Loucy (cell line): ENCODE measurements around the gene CTDSPL.

ENCODE experiments used
- H2AFZ ChIP-seq: fragments of 200-600 bp; sonication (generic); 2 replicates; pipeline ENCODE4 v1.6.0; 2016; ENCODE audit warnings: antibody characterized with exemption, mild to moderate bottlenecking, low read length, moderate library complexity
- H3F3A ChIP-seq: fragments of 200-600 bp; 2 replicates; pipeline ENCODE4 v1.6.0; 2016; ENCODE audit warnings: antibody characterized with exemption, low read depth, mild to moderate bottlenecking
- H3K27me3 ChIP-seq: fragments of 200-600 bp; sonication (generic); 2 replicates; pipeline ENCODE4 v1.6.1; 2014; ENCODE audit warnings: low read length, mild to moderate bottlenecking; ENCODE audit not compliant: insufficient read depth, poor library complexity, severe bottlenecking
- H3K36me3 ChIP-seq: fragments of 200-600 bp; sonication (generic); 2 replicates; pipeline ENCODE4 v1.6.1; 2016; ENCODE audit warnings: low read length; ENCODE audit not compliant: insufficient read depth
- H3K4me1 ChIP-seq: fragments of 200-600 bp; sonication (generic); 2 replicates; pipeline ENCODE4 v1.5.1; 2014; ENCODE audit warnings: low read length, mild to moderate bottlenecking; ENCODE audit not compliant: insufficient read depth, poor library complexity, severe bottlenecking
- H3K4me2 ChIP-seq: fragments of 200-600 bp; sonication (generic); 2 replicates; pipeline ENCODE4 v1.6.0; 2014; ENCODE audit warnings: antibody characterized with exemption, low read length, low read depth, mild to moderate bottlenecking; ENCODE audit not compliant: poor library complexity, severe bottlenecking
- H3K4me3 ChIP-seq: fragments of 200-600 bp; sonication (generic); 2 replicates; pipeline ENCODE4 v1.5.1; 2014; ENCODE audit warnings: low read length, mild to moderate bottlenecking, mixed read lengths; ENCODE audit not compliant: poor library complexity, severe bottlenecking
- H3K79me2 ChIP-seq: fragments of 200-600 bp; sonication (generic); 2 replicates; pipeline ENCODE4 v1.6.1; 2014; ENCODE audit warnings: low read length; ENCODE audit not compliant: insufficient read depth
- H3K9ac ChIP-seq: fragments of 200-600 bp; sonication (generic); 2 replicates; pipeline ENCODE4 v1.6.0; 2014; ENCODE audit warnings: mild to moderate bottlenecking, low read depth, low read length, moderate library complexity; ENCODE audit not compliant: poor library complexity, severe bottlenecking
- H3K9me2 ChIP-seq: fragments of 200-600 bp; sonication (generic); replicated peaks from 2 replicates; pipeline ENCODE4 v1.6.1; 2016; ENCODE audit warnings: low read depth, low read length, mixed read lengths
- H3K9me3 ChIP-seq: fragments of 200-600 bp; sonication (generic); 2 replicates; pipeline ENCODE4 v1.6.1; 2014; ENCODE audit warnings: mild to moderate bottlenecking, antibody characterized with exemption, low read length, low read depth; ENCODE audit not compliant: insufficient read depth
- H4K20me1 ChIP-seq: fragments of 200-600 bp; sonication (generic); 2 replicates; pipeline ENCODE4 v1.6.0; 2014; ENCODE audit warnings: antibody characterized with exemption, low read length, mild to moderate bottlenecking; ENCODE audit not compliant: insufficient read depth, poor library complexity, severe bottlenecking
- EZH2phosphoT487 ChIP-seq: fragments of 200-600 bp; IDR thresholded peaks from 2 replicates; pipeline ENCODE4 v1.6.1; 2018; ENCODE audit warnings: antibody characterized with exemption, mild to moderate bottlenecking, moderate library complexity, borderline replicate concordance
- TF ChIP-seq, protein P1 (sequence below): fragments of 200-600 bp; sonication (generic); conservative IDR thresholded peaks from 2 replicates; pipeline ENCODE4 v1.5.1; 2014; ENCODE audit warnings: mild to moderate bottlenecking, antibody characterized with exemption, low read length

CTDSPL gene

DNA sequence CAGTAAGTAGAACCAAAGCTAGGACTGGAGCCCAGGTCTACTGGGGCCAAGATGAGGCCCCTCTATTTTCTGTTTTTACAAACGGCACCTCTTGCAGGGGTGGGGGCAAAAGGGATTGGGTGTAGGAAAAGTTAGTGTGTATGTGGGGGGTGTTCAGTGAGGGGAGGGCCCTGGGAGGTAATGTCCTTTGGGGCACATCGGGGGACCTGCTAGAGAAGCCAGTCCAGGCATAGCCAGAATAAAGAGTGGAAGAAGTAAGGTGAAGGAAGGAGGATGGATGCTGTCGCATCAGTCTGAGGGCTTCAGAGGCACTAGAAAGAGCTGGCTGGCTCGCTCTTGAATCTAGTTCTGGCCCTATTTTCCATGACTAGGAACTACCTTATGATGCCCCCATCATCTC, 165.2 kb downstream of the CTDSPL start:
- H3K27me3 ChIP-seq: no peaks in the 10 kb centered on the region
- H3K9me2 ChIP-seq: no peaks in the 10 kb centered on the region
- no peak for TF ChIP-seq EZH2phosphoT487
- TF ChIP-seq, protein P1, sequence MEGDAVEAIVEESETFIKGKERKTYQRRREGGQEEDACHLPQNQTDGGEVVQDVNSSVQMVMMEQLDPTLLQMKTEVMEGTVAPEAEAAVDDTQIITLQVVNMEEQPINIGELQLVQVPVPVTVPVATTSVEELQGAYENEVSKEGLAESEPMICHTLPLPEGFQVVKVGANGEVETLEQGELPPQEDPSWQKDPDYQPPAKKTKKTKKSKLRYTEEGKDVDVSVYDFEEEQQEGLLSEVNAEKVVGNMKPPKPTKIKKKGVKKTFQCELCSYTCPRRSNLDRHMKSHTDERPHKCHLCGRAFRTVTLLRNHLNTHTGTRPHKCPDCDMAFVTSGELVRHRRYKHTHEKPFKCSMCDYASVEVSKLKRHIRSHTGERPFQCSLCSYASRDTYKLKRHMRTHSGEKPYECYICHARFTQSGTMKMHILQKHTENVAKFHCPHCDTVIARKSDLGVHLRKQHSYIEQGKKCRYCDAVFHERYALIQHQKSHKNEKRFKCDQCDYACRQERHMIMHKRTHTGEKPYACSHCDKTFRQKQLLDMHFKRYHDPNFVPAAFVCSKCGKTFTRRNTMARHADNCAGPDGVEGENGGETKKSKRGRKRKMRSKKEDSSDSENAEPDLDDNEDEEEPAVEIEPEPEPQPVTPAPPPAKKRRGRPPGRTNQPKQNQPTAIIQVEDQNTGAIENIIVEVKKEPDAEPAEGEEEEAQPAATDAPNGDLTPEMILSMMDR: no peak
- H4K20me1 ChIP-seq: no peaks in the 10 kb centered on the region
- no peaks in the 10 kb centered on the region for H3K36me3 ChIP-seq
- H3K9me3 ChIP-seq: no peaks in the 10 kb centered on the region
- H3K79me2 ChIP-seq: no peaks in the 10 kb centered on the region
- H3K4me1 ChIP-seq: peaks cover 16% of the 10 kb centered on the region
- no peak overlapping the region for H3K4me3 ChIP-seq
- no peaks in the 10 kb centered on the region for H3F3A ChIP-seq
- H3K9ac ChIP-seq: no peak overlapping the region
- H2AFZ ChIP-seq: no peak overlapping the region
- no peak overlapping the region for H3K4me2 ChIP-seq

DNA sequence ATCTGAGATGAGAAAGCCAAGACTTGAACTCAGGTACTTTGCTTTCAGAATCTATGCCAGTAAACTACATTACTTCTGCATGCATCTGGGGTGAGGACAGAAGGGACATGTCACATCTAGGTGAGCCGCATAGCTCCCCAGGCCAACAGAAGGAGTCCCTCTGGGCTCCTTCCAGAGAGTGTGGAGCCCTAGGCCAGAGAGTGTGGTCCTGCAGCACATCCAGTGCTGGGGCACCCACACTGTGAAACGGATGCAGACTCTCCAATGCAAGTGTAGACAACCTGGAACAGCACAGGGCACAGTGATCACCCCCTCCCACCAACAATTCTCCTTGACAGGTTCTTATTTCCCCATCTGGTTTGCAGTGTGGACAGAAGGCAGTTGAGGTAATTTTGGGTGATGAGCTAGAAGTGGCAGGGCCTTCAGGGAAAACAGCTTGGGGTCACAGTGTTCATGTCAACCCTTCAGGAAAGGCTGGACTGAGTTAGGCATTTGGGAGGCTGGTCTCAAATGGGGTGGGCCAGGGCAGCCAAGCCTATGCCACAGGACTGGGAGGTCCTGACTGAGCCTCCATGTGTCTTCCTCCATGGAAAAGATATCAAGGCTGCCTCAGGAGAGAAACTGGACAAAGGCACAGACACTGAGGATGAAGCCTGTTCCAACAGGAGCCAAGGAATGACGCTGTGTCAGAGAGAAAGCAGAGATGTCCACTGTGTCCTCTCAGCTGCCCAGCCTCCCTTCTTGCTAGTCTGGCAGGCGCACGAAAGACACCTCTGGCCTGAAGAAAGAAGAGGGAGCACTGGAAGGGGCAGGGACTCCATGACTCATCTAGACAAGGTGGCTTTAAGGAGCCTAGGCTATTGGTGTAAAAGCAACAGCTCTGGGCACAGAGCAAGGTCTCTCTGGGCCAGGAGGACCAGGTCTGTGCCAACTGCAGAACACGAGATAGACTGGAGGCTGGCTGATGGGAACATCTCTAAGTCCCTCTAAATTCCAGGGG, 166.1 kb downstream of the CTDSPL start:
- Histone ChIP-seq H3K4me1 (peaks cover 16% of the 10 kb centered on the region), H4K20me1 (no peaks in the 10 kb centered on the region), H3K27me3 (no peaks in the 10 kb centered on the region), H3K4me2 (no peak overlapping the region), H3K9me2 (no peaks in the 10 kb centered on the region), H3K4me3 (no peak overlapping the region), H3K9me3 (no peaks in the 10 kb centered on the region), H3F3A (no peaks in the 10 kb centered on the region), H2AFZ (no peak overlapping the region), H3K36me3 (no peaks in the 10 kb centered on the region), H3K9ac (no peak overlapping the region), H3K79me2 (no peaks in the 10 kb centered on the region)
- TF ChIP-seq, protein P1: no peak
- TF ChIP-seq EZH2phosphoT487: no peak

DNA sequence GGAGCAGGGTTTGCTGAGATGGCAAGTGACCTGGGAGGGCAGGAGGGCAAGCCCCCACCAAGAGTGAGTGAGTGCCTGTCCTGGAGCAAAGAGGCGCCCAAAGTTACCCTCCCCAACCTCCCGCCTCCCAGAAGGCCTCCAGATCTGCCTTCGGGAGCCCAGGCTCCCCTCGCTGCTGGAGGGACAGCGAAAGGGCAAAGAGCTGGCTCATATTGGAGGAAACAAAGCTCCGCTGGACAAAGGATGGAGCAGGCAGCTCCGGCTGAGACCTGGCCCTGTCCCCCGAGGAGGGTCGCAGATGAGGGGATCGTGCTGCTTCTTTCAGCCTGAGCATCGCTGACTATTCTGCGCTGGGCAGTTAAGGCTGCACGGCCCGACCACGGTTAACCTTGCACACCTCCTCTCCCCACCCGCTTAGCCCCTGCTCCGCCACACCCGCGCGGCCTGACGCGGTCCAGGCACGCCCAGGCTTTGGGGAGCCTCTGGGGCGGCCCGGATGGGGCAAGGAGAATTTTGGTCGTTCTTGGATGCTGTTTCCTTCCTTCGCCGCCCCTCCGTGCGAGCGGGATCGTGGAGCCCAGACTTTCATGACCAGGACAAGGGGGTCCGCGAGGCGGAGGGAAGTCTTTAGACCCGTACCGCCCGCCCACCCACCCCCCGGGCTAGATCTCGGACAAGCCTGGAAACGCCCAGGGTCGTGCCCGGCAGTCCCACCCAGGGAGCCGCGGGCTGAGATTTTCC, 167.1 kb downstream of the CTDSPL start:
- Histone ChIP-seq H3K9ac (no peak overlapping the region), H3K9me2 (no peaks in the 10 kb centered on the region), H2AFZ (no peak overlapping the region), H4K20me1 (no peaks in the 10 kb centered on the region), H3K4me3 (no peak overlapping the region), H3K36me3 (no peaks in the 10 kb centered on the region), H3K27me3 (no peaks in the 10 kb centered on the region), H3K9me3 (no peaks in the 10 kb centered on the region), H3K4me2 (no peak overlapping the region), H3K79me2 (no peaks in the 10 kb centered on the region), H3K4me1 (peaks cover 10% of the 10 kb centered on the region), H3F3A (no peaks in the 10 kb centered on the region)
- no peak for TF ChIP-seq EZH2phosphoT487
- TF ChIP-seq, protein P1: no peak
